Naive thymus-derived CD8-positive, alpha-beta T cell (primary cell): ENCODE data around the gene FUT4. TPM values are rescaled to one million over a fixed set of nuclear protein-coding genes. Genes with fewer than 3 reads are reported as not detected.
"Not testable (repeated sequence)": the region's sequence is repeated elsewhere in the genome, so short reads cannot be mapped to it uniquely, and the experiment has no call there.

Experiments
- ATAC-seq, 2 donors: fragments of 150-1000 bp; cut with Tn5 transposase in 1 of 2; sonication (Bioruptor Pico), chemical (Tn5 transposase) in 1 of 2; 1 replicate in 1 of 2; 2 replicates in 1 of 2; pipeline ENCODE4 v1.10.0; 2021; ENCODE audit warnings: mild to moderate bottlenecking in 2 of 2, moderate library complexity in 2 of 2
- POLR2A ChIA-PET: fragments of 350-600 bp; sonication (Branson Sonifier 250); formaldehyde crosslinking; loops from one replicate; lab custom pipeline; 2021; ENCODE audit warnings: antibody characterized with exemption; lab: Charles Lee
- DNase-seq, 10 donors: peaks; one replicate each; pipeline versions ENCODE4 v3.0.0 to v3.0.0-alpha.2; 2020 to 2022
- H3K27ac Mint-ChIP-seq, 10 donors: one replicate each; pipeline ENCODE4 v1.8.0; 2020 to 2022; ENCODE audit warnings: mild to moderate bottlenecking in 10 of 10, mixed read lengths in 10 of 10, moderate library complexity in 4 of 10, inconsistent platforms in 1 of 10
- H3K27me3 Mint-ChIP-seq, 5 donors: one replicate each; pipeline ENCODE4 v1.8.0; 2021 to 2022; ENCODE audit warnings: mixed read lengths in 5 of 5
- H3K36me3 Mint-ChIP-seq, 3 donors: one replicate each; pipeline ENCODE4 v1.8.0; 2020 to 2022; ENCODE audit warnings: mixed read lengths in 3 of 3, mild to moderate bottlenecking in 2 of 3, inconsistent platforms in 1 of 3
- H3K4me1 Mint-ChIP-seq, 4 donors: one replicate each; pipeline ENCODE4 v1.8.0; 2021 to 2022; ENCODE audit warnings: mixed read lengths in 4 of 4
- H3K4me3 Mint-ChIP-seq, 10 donors: one replicate each; pipeline ENCODE4 v1.8.0; 2020 to 2022; ENCODE audit warnings: mild to moderate bottlenecking in 10 of 10, mixed read lengths in 10 of 10, moderate library complexity in 6 of 10, inconsistent platforms in 1 of 10
- H3K9me3 Mint-ChIP-seq, 9 donors: one replicate each; pipeline ENCODE4 v1.8.0; 2020 to 2022; ENCODE audit warnings: mixed read lengths in 9 of 9, mild to moderate bottlenecking in 3 of 9, inconsistent platforms in 1 of 9, moderate library complexity in 1 of 9
- polyA plus RNA-seq, 3 donors: library from polyadenylated mRNA; unstranded; fragments of 300-500 nt; fragmentation: Illumina TruSeq; gene quantifications; one replicate each; pipeline ENCODE4 v1.2.3, GENCODE V29; 2021
- total RNA-seq, 8 experiments: library from RNA in 2 of 8; stranded (reverse) in 2 of 8; gene quantifications; one replicate each; pipeline ENCODE4 v1.2.3 and lab custom pipeline; 2021 to 2026

FUT4 gene
- total RNA-seq: 1 to 10 TPM; 5.5 to 5.6 TPM
- 1 to 10 TPM; 1.2 to 1.6 (median 1.2) TPM for polyA plus RNA-seq
- 6.4 to 20.4 (median 12.8) reads per million in 6 experiments for total RNA-seq (lab: John Stamatoyannopoulos, UW)

- DNase-seq (peak; percentile 44 to 84 (median 62)), ATAC-seq (peak; percentile 78 to 80)
- peaks cover 21 to 47% (median 39%) of the 10 kb centered on the region in 4 donors for H3K4me1 Mint-ChIP-seq
- H3K36me3 Mint-ChIP-seq: peaks cover 0 to 2% (median 0%) of the 10 kb centered on the region in 3 donors
- peak within 1 kb of the TSS; percentile 94 to 100 (median 99) for H3K4me3 Mint-ChIP-seq
- peak within 1 kb of the TSS; percentile 95 to 100 (median 99) for H3K27ac Mint-ChIP-seq
- no peaks in the 10 kb centered on the region for H3K9me3 Mint-ChIP-seq
- peaks cover 0 to 3% (median 0%) of the 10 kb centered on the region in 5 donors for H3K27me3 Mint-ChIP-seq
- POLR2A ChIA-PET: interaction anchor here (0.7 kb wide), 1 partner anchor 523 kb away, joined by 3 read pairs; no protein-coding TSS in a partner anchor
Observed at GRCh38 chr11:94543695-94544645, at the start of gene FUT4. Gene FUT4 (plus strand): TSS chr11:94543921. CDS start chr11:94544134, 213 bp downstream.

GRCh38 chr11:94494126-94494680 lies 49.5 kb upstream of the FUT4 start:
- H3K4me1 Mint-ChIP-seq: peaks cover 17 to 43% (median 41%) of the 10 kb centered on the region in 4 donors
- H3K9me3 Mint-ChIP-seq: no peaks in the 10 kb centered on the region
- no peaks in the 10 kb centered on the region for H3K27me3 Mint-ChIP-seq
- DNase-seq (no peak), ATAC-seq (peak; percentile 67 to 70)
- H3K27ac Mint-ChIP-seq: peak overlapping the region; percentile 92 to 99 (median 98)
- peaks cover 8 to 41% (median 9%) of the 10 kb centered on the region in 3 donors for H3K36me3 Mint-ChIP-seq
- POLR2A ChIA-PET: interaction anchor here (0.6 to 1.4 kb wide), 8 partner anchors 9 to 1909 kb away, joined by 3 to 6 read pairs (median 4); partner anchors contain the start of genes C11orf54, C11orf97, CCDC82 and JRKL
- peak overlapping the region; percentile 92 to 99 (median 94) for H3K4me3 Mint-ChIP-seq

- H3K27me3 Mint-ChIP-seq: no peaks in the 10 kb centered on the region
- no peaks in the 10 kb centered on the region for H3K9me3 Mint-ChIP-seq
- DNase-seq: no peak
- POLR2A ChIA-PET: no interaction called here
- H3K36me3 Mint-ChIP-seq: peaks cover 0 to 52% (median 0%) of the 10 kb centered on the region in 3 donors
- H3K4me3 Mint-ChIP-seq: no peak overlapping the region
- ATAC-seq: no peak
- H3K27ac Mint-ChIP-seq: peak overlapping the region in 1 of 10 donors; percentile 19
- peaks cover 2 to 11% (median 8%) of the 10 kb centered on the region in 4 donors for H3K4me1 Mint-ChIP-seq
Observed at GRCh38 chr11:94500181-94500580, 43.5 kb upstream of the FUT4 start.

- peaks cover 0 to 49% (median 0%) of the 10 kb centered on the region in 3 donors for H3K36me3 Mint-ChIP-seq
- no peak for ATAC-seq
- peaks cover 0 to 2% (median 0%) of the 10 kb centered on the region in 4 donors for H3K4me1 Mint-ChIP-seq
Observed at GRCh38 chr11:94501522-94501921, 42.2 kb upstream of the FUT4 start.

GRCh38 chr11:94504689-94505293 lies 38.9 kb upstream of the FUT4 start:
- POLR2A ChIA-PET: interaction anchor here (0.7 kb wide), 1 partner anchor 16 kb away, joined by 4 read pairs; no protein-coding TSS in a partner anchor
- Mint-ChIP-seq H3K27me3 (no peaks in the 10 kb centered on the region), H3K36me3 (peaks cover 0 to 20% (median 0%) of the 10 kb centered on the region in 3 donors)

More at GRCh38 chr11:94501522-94501921, 42.2 kb upstream of the FUT4 start:
- no peak for DNase-seq
- Mint-ChIP-seq H3K27ac (no peak overlapping the region), H3K9me3 (no peaks in the 10 kb centered on the region), H3K27me3 (no peaks in the 10 kb centered on the region), H3K4me3 (no peak overlapping the region)
- POLR2A ChIA-PET: no interaction called here

GRCh38 chr11:94506513-94506912 lies 37.2 kb upstream of the FUT4 start:
- H3K4me1 Mint-ChIP-seq, ATAC-seq, H3K27me3 Mint-ChIP-seq, H3K27ac Mint-ChIP-seq, H3K9me3 Mint-ChIP-seq, H3K4me3 Mint-ChIP-seq, H3K36me3 Mint-ChIP-seq, POLR2A ChIA-PET, DNase-seq: not testable (repeated sequence)

More at GRCh38 chr11:94504689-94505293, 38.9 kb upstream of the FUT4 start:
- H3K9me3 Mint-ChIP-seq: no peaks in the 10 kb centered on the region
- H3K4me1 Mint-ChIP-seq: no peaks in the 10 kb centered on the region
- no peak overlapping the region for H3K4me3 Mint-ChIP-seq
- DNase-seq (peak in 5 of 10 donors; percentile 10 to 65 (median 56)), ATAC-seq (peak; percentile 49 to 61)
- no peak overlapping the region for H3K27ac Mint-ChIP-seq

GRCh38 chr11:94507485-94507884 lies 36.2 kb upstream of the FUT4 start:
- Mint-ChIP-seq H3K27ac (no peak overlapping the region), H3K4me1 (peaks cover 6 to 9% (median 8%) of the 10 kb centered on the region in 4 donors), H3K9me3 (no peaks in the 10 kb centered on the region), H3K36me3 (peaks cover 0 to 2% (median 0%) of the 10 kb centered on the region in 3 donors), H3K4me3 (no peak overlapping the region), H3K27me3 (peaks cover 0 to 14% (median 0%) of the 10 kb centered on the region in 5 donors)
- ATAC-seq: no peak
- POLR2A ChIA-PET: no interaction called here
- DNase-seq: no peak

GRCh38 chr11:94511932-94512781 lies 31.6 kb upstream of the FUT4 start, which contains the start of gene C11orf97:
Gene C11orf97 (plus strand): TSS chr11:94512461. CDS start chr11:94512529, 68 bp downstream.
- Mint-ChIP-seq H3K27me3 (peaks cover 5 to 21% (median 10%) of the 10 kb centered on the region in 5 donors), H3K27ac (peak within 1 kb of the TSS in 6 of 10 donors; percentile 7 to 57 (median 26)), H3K36me3 (no peaks in the 10 kb centered on the region), H3K4me1 (peaks cover 10 to 19% (median 18%) of the 10 kb centered on the region in 4 donors), H3K9me3 (no peaks in the 10 kb centered on the region), H3K4me3 (peak within 1 kb of the TSS; percentile 60 to 90 (median 86))
- POLR2A ChIA-PET: interaction anchor here (0.6 to 1.3 kb wide), 7 partner anchors 18 to 617 kb away, joined by 3 to 6 read pairs (median 3); partner anchors contain the start of genes CWC15, KDM4D and PANX1
- ATAC-seq: peak; percentile 83 to 88
- peak; percentile 31 to 75 (median 43) for DNase-seq

GRCh38 chr11:94513091-94513490 lies 30.6 kb upstream of the FUT4 start:
- no peaks in the 10 kb centered on the region for H3K9me3 Mint-ChIP-seq
- peaks cover 10 to 19% (median 18%) of the 10 kb centered on the region in 4 donors for H3K4me1 Mint-ChIP-seq
- DNase-seq (peak in 3 of 10 donors; percentile 5 to 30 (median 17)), ATAC-seq (peak; percentile 29 to 61)
- peak overlapping the region; percentile 2 to 90 (median 84) for H3K4me3 Mint-ChIP-seq
- POLR2A ChIA-PET: interaction anchor here (0.6 to 1.3 kb wide), 5 partner anchors 19 to 618 kb away, joined by 3 to 6 read pairs (median 3); partner anchors contain the start of gene PANX1
- peak overlapping the region in 2 of 10 donors; percentile 14 to 15 for H3K27ac Mint-ChIP-seq
- no peaks in the 10 kb centered on the region for H3K36me3 Mint-ChIP-seq
- peaks cover 5 to 23% (median 10%) of the 10 kb centered on the region in 5 donors for H3K27me3 Mint-ChIP-seq

- Mint-ChIP-seq H3K36me3 (no peaks in the 10 kb centered on the region), H3K27me3 (peaks cover 5 to 22% (median 9%) of the 10 kb centered on the region in 5 donors), H3K9me3 (no peaks in the 10 kb centered on the region), H3K27ac (peak overlapping the region in 1 of 10 donors; percentile 39), H3K4me1 (peaks cover 10 to 19% (median 18%) of the 10 kb centered on the region in 4 donors), H3K4me3 (no peak overlapping the region)
- no peak for DNase-seq
- no peak for ATAC-seq
- POLR2A ChIA-PET: no interaction called here
Observed at GRCh38 chr11:94515398-94515797, 28.3 kb upstream of the FUT4 start.

GRCh38 chr11:94516725-94517124 lies 27.0 kb upstream of the FUT4 start:
- H3K36me3 Mint-ChIP-seq: no peaks in the 10 kb centered on the region
- no peak overlapping the region for H3K4me3 Mint-ChIP-seq
- no peak overlapping the region for H3K27ac Mint-ChIP-seq
- H3K4me1 Mint-ChIP-seq: peaks cover 10 to 18% (median 17%) of the 10 kb centered on the region in 4 donors
- POLR2A ChIA-PET: interaction anchor here (1.3 kb wide), 1 partner anchor 23 kb away, joined by 4 read pairs; the partner anchor contains the start of genes ANKRD49 and MRE11
- ATAC-seq (no peak), DNase-seq (no peak)
- H3K27me3 Mint-ChIP-seq: peaks cover 5 to 13% (median 7%) of the 10 kb centered on the region in 5 donors
- no peaks in the 10 kb centered on the region for H3K9me3 Mint-ChIP-seq
